Medulla oblongata (tissue), 1 donor: ENCODE measurements around the gene TCF7L2.

ENCODE experiments used
- DNase-seq: peaks from one replicate; pipeline ENCODE4 v3.0.0-alpha.2; 2015; ENCODE audit errors: extremely low spot score

Gene TCF7L2

DNA sequence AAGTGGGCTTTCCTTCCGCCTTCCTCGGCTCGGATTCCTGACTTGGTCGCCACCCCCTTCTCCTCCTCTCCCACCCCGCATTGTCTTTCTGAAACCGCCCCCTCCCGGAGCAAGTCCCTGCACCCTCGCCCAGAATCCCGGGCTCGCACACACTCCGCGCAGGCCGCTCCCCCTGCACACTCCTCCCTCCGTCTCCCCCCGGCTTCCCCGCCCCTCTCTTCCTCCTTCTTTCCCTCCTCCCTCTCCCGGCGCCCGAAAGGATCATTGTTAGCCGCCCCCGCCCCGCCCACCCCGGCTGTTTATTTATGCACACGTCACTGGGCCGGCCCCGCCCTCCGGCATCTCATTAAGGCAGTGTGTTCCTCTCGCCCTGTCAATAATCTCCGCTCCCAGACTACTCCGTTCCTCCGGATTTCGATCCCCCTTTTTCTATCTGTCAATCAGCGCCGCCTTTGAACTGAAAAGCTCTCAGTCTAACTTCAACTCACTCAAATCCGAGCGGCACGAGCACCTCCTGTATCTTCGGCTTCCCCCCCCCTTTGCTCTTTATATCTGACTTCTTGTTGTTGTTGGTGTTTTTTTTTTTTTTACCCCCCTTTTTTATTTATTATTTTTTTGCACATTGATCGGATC is at the start of gene TCF7L2:
TSS of gene TCF7L2 (plus strand) at position 373 of the 633 bp plus-strand sequence. CDS start 510 bp downstream, outside the sequence.
- DNase-seq = peak; percentile 98

DNA sequence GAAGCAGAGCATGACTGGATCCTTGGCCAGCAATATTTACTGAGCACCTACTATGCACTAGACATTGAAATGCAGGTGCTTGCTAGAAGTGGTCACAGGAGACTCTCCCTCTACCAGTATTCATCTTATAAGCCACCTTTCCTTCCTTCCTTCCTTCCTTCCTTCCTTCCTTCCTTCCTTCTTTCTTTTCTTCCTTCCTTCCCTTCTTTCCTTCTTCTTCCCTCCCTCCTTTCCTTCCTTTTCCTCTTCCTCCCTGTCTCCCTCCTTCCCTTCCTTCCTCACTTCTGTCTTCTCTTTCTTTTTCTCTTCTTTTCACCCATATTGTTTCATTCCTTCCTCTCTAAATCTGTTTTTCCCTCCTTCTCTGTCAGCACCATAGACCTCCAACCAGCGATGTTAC is 47.3 kb upstream of the TCF7L2 start:
- DNase-seq = no peak

GRCh38 chr10:112904000-112904399 is 46.0 kb upstream of the TCF7L2 start:
- no peak for DNase-seq

DNA sequence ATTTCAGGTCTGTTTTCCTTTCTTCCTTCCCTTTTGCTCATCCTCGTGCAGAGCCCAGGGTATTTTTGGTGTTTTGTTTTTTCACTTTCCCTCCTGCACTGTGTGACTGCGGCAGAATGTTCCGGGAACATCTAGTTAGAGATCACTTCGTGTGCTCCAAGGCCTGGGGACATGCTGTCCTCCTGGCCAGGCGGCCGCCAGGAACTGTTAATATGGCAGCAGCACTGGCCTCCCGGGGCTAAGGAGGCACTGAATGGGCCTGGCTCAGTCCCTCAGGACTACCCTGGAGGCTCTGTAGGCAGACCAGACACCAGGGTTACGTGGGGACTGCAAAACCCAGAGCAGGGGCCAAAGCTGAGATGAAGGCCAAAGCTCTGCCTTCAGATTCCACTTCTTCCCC is 43.1 kb upstream of the TCF7L2 start:
- DNase-seq = no peak

GRCh38 chr10:112907893-112908292 is 42.2 kb upstream of the TCF7L2 start:
- DNase-seq = no peak

DNA sequence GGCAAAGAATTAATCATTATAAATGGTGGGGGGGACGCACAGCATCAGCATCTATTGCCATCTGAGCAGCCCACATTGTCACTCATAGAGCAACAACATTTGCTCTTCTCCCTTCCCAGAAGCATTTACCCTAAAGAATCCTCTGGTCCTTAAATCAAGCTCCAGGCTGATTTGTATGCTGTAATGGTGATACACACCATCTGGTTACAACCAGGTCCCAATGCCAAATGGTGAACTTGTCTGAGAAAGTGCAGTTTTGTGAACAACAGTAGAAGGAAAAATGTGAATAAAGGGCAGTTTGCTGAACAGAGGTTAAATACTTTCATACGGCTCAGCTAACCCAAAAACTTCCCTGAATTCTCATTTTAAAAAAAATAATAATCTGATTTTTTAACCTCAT is 38.8 kb upstream of the TCF7L2 start:
- no peak for DNase-seq

DNA sequence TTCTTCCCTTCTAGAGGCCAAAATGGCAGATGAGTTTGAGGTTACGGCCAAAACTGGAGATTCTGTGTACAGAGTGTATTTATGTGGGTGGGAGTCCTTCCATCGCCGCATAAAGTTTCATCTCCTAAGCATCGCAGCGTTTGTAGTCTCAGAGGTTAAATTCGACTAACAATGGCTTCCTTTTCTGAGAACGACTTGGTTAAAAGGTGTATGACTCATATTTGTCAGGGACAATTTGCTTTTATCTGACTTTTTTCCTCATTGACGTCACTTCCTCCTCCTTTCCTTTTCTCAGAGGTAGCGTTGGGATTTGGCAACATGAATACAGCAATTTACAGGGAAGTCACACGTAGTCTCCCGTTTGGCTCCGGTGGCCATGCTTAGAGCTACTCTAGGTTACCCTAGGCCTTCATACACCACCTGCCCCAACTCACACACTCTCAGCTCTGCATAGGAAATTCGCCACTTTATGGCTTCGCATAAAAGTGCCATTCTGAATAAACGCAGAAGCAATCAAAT is 37.6 kb upstream of the TCF7L2 start:
- no peak for DNase-seq

GRCh38 chr10:112913255-112913654 is 36.8 kb upstream of the TCF7L2 start:
- DNase-seq = no peak

- no peak for DNase-seq
Observed at GRCh38 chr10:112913661-112914287, 36.3 kb upstream of the TCF7L2 start.

- no peak for DNase-seq
Observed at GRCh38 chr10:112914288-112914952, 35.6 kb upstream of the TCF7L2 start.

DNA sequence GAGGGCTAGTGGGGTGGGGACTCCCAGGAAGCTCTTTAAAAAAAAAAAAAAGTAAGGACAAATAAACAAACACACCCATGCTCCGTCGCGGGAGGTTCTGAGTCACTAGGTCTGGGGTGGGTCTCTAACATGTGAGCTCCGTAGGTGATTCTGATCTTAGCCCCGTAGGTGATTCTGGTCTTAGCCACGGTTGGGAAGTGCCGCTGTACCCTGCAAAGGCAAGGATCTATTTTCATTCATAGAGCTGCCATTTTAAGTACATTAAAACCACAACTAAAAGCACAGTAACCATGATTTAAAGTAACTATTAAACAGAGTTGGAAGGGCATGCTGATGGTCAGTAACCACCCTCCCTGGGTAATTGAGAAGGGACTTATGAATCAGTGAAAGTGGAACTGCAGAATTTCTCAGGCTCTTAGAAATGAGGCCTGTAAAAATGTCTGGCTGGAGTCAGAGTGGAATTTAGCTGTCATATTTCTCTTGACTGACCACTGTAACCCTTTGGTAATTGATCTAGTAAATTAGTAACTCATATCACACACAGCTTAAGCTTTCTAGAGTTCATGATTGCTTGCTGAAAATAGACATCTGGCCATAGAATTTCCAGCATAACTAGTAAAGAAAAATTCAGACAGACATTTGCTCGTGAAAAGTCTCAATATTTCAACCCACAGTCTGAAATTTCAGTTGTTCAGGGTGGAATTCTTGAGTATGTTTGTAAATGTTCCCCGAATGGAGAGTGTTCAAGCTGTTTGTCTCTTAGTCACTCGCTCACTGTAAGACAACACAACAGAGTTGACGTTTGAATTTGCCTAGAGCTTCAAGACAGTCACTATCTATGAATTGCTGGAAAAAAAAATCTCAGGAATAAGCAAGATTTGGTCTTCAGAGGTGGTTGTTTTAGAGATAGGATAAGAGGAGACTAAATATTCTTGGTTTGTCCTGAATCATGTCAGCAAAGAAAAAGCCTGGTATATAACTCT is 34.2 kb upstream of the TCF7L2 start:
- DNase-seq = no peak

GRCh38 chr10:112917681-112918080 is 32.4 kb upstream of the TCF7L2 start:
- DNase-seq = no peak

GRCh38 chr10:112918771-112919170 is 31.3 kb upstream of the TCF7L2 start:
- no peak for DNase-seq

- DNase-seq = no peak
Observed at GRCh38 chr10:112919721-112920120, 30.3 kb upstream of the TCF7L2 start.

- no peak for DNase-seq
Observed at GRCh38 chr10:112926906-112927688, 22.9 kb upstream of the TCF7L2 start.

GRCh38 chr10:112927980-112928379 is 22.1 kb upstream of the TCF7L2 start:
- no peak for DNase-seq

- DNase-seq = no peak
Observed at GRCh38 chr10:112932658-112933057, 17.4 kb upstream of the TCF7L2 start.

GRCh38 chr10:112934193-112934592 is 15.9 kb upstream of the TCF7L2 start:
- DNase-seq = no peak

GRCh38 chr10:112938808-112939482 is 11.1 kb upstream of the TCF7L2 start:
- no peak for DNase-seq

DNA sequence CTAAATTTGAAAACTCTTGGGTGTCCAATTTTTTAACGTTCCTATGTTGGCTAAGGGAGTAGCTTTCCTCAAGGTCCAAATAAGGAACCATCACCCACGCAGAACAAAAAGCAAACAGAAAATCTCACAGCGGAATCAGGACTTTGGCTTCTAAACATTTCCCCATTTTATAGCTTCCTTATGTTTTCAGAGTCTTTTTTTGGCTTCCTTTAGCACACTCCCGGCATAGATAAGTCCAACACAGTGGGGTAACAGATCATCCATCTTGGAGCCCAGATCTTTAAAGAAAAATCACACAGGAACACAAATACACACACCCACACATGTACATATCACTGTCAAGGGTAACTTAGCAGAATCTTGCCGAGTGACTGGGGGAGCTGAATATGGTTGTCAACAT is 4.2 kb upstream of the TCF7L2 start:
- DNase-seq = peak; percentile 38
